Measurements from ENCODE around the gene CHIC1.
"Not testable (repeated sequence)": the region's sequence is repeated elsewhere in the genome, so short reads cannot be mapped to it uniquely, and the experiment has no call there.

DNA sequence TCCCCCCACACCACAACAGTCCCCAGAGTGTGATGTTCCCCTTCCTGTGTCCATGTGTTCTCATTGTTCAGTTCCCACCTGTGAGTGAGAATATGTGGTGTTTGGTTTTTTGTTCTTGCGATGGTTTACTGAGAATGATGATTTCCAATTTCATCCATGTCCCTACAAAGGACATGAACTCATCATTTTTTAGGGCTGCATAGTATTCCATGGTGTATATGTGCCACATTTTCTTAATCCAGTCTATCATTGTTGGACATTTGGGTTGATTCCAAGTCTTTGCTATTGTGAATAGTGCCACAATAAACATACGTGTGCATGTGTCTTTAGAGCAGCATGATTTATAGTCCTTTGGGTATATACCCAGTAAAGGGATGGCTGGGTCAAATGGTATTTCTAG lies 78.7 kb downstream of the CHIC1 start:
- not testable (repeated sequence) for TF ChIP-seq EZH2 (IDR thresholded peaks at IDR 0.05; ENCODE audit: low read length, missing control alignments)
- TF ChIP-seq, protein P1, sequence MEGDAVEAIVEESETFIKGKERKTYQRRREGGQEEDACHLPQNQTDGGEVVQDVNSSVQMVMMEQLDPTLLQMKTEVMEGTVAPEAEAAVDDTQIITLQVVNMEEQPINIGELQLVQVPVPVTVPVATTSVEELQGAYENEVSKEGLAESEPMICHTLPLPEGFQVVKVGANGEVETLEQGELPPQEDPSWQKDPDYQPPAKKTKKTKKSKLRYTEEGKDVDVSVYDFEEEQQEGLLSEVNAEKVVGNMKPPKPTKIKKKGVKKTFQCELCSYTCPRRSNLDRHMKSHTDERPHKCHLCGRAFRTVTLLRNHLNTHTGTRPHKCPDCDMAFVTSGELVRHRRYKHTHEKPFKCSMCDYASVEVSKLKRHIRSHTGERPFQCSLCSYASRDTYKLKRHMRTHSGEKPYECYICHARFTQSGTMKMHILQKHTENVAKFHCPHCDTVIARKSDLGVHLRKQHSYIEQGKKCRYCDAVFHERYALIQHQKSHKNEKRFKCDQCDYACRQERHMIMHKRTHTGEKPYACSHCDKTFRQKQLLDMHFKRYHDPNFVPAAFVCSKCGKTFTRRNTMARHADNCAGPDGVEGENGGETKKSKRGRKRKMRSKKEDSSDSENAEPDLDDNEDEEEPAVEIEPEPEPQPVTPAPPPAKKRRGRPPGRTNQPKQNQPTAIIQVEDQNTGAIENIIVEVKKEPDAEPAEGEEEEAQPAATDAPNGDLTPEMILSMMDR (conservative IDR thresholded peaks at IDR 0.05 in 1 of 2, IDR thresholded peaks at IDR 0.05 in 1 of 2; ENCODE audit: low read depth in 1 of 2, low read length in 2 of 2), result not testable (repeated sequence)

Measured in fibroblast of lung (primary cell).